Uterus (tissue), 4 donors: ENCODE measurements around the gene SYNE1. TPM values are rescaled to one million over a fixed set of nuclear protein-coding genes. Genes with fewer than 3 reads are reported as not detected.
"Not testable (repeated sequence)": the region's sequence is repeated elsewhere in the genome, so short reads cannot be mapped to it uniquely, and the experiment has no call there.

Experiments
- DNase-seq, 2 donors: peaks; one replicate each; pipeline ENCODE4 v3.0.0-alpha.2; 2019 to 2020
- H3K27ac ChIP-seq, 2 donors: fragments of 200-600 bp; sonication (generic); 1 replicate in 1 of 2; 2 replicates in 1 of 2; pipeline ENCODE4 v1.5.1; 2016 to 2018
- H3K27me3 ChIP-seq, 2 donors: fragments of 200-600 bp; sonication (generic); one replicate each; pipeline ENCODE4 v1.5.1; 2018 to 2019; ENCODE audit warnings: control low read depth in 1 of 2
- H3K36me3 ChIP-seq, 2 donors: fragments of 200-600 bp; sonication (generic); one replicate each; pipeline ENCODE4 v1.5.1; 2019; ENCODE audit warnings: control low read depth in 1 of 2
- H3K4me1 ChIP-seq, 2 donors: fragments of 200-600 bp; sonication (generic); one replicate each; pipeline ENCODE4 v1.5.1; 2018 to 2019; ENCODE audit warnings: control low read depth in 1 of 2
- H3K4me3 ChIP-seq, 2 donors: fragments of 200-600 bp; sonication (generic); 1 replicate in 1 of 2; 2 replicates in 1 of 2; pipeline ENCODE4 v1.5.1; 2018 to 2019; ENCODE audit warnings: mild to moderate bottlenecking in 1 of 2
- H3K9me3 ChIP-seq, 2 donors: fragments of 200-600 bp; sonication (generic); one replicate each; pipeline ENCODE4 v1.5.1; 2019; ENCODE audit warnings: control low read depth in 1 of 2
- POLR2A ChIP-seq, 2 donors: fragments of 450-650 bp; IDR thresholded peaks; one replicate each; pipeline ENCODE4 v1.6.1; 2016; ENCODE audit warnings: antibody characterized with exemption in 2 of 2, mild to moderate bottlenecking in 1 of 2, moderate library complexity in 1 of 2
- intact Hi-C: fragments of 100-400 bp; cut with DNase I; formaldehyde crosslinking; loops from one replicate; pipeline ENCODE4 v1.15.1; 2023; ENCODE audit warnings: low total_unique reads
- total RNA-seq, 4 donors: library from RNA; depleted of rRNA in 3 of 4; stranded (reverse); fragments of >200 nt in 3 of 4; gene quantifications; one replicate each; pipeline versions ENCODE4 v1.1.0 to v1.2.4, GENCODE V29; 2014 to 2023
- TF ChIP-seq, protein P1 (sequence below), 4 experiments: fragments of 200-600 bp in 2 of 4; fragments of 450-650 bp in 2 of 4; sonication (generic) in 2 of 4; IDR thresholded peaks; one replicate each; pipeline ENCODE4 v1.5.1; 2016 to 2019; ENCODE audit warnings: antibody characterized with exemption in 4 of 4, mild to moderate bottlenecking in 2 of 4, moderate library complexity in 1 of 4
- donor health status: DM: yes; HTN: yes; CAD: no.

Gene SYNE1, protein sequence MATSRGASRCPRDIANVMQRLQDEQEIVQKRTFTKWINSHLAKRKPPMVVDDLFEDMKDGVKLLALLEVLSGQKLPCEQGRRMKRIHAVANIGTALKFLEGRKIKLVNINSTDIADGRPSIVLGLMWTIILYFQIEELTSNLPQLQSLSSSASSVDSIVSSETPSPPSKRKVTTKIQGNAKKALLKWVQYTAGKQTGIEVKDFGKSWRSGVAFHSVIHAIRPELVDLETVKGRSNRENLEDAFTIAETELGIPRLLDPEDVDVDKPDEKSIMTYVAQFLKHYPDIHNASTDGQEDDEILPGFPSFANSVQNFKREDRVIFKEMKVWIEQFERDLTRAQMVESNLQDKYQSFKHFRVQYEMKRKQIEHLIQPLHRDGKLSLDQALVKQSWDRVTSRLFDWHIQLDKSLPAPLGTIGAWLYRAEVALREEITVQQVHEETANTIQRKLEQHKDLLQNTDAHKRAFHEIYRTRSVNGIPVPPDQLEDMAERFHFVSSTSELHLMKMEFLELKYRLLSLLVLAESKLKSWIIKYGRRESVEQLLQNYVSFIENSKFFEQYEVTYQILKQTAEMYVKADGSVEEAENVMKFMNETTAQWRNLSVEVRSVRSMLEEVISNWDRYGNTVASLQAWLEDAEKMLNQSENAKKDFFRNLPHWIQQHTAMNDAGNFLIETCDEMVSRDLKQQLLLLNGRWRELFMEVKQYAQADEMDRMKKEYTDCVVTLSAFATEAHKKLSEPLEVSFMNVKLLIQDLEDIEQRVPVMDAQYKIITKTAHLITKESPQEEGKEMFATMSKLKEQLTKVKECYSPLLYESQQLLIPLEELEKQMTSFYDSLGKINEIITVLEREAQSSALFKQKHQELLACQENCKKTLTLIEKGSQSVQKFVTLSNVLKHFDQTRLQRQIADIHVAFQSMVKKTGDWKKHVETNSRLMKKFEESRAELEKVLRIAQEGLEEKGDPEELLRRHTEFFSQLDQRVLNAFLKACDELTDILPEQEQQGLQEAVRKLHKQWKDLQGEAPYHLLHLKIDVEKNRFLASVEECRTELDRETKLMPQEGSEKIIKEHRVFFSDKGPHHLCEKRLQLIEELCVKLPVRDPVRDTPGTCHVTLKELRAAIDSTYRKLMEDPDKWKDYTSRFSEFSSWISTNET (N-terminal part only)
- total RNA-seq = 100 to 1,000 TPM; 134 to 339 (median 181) TPM

DNA sequence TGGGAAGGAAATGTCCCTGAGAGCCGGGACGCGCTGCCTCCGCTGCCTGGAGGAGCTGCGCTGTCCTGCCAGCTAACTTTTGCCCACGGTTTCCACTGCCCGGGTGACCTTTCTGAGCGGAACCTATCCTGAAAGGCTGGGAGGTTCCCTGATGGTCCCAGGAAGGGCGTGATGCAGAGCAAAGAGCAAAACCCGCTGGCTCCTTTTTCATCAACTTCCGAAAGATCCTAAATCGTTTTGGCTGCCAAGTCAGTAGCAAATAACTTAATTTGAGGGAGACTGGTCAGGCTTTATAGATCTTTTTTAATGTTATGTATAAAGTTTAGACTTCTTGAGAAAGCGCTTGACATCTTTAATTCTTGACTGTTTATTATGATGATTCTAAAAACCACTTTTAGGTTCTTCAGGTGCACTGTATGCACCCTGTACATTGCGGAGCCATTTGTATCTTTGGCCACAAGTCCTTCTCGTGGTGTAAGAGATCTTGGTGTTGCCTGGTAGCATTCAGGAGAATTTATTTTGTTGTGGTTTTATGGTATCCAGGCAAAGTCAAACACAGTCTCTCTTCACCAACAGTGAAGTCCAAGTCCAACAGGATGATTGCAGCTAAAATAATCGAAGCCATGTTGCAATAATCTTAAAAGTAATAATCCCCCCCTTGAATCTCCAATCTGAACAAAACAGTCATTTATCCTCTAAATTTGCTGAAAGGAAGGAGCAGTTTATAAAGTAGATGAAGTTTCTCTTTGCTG lies at the start of gene SYNE1:
Gene SYNE1 (minus strand): TSS at position 67 of the 752 bp plus-strand sequence. CDS start 9,031 bp downstream, outside the sequence.
- Histone ChIP-seq H3K27me3 (no peaks in the 10 kb centered on the region), H3K4me3 (peak within 1 kb of the TSS; percentile 34 to 68), H3K36me3 (no peaks in the 10 kb centered on the region), H3K27ac (peak within 1 kb of the TSS; percentile 61 to 76), H3K4me1 (no peaks in the 10 kb centered on the region), H3K9me3 (no peaks in the 10 kb centered on the region)
- TF ChIP-seq, protein P1, sequence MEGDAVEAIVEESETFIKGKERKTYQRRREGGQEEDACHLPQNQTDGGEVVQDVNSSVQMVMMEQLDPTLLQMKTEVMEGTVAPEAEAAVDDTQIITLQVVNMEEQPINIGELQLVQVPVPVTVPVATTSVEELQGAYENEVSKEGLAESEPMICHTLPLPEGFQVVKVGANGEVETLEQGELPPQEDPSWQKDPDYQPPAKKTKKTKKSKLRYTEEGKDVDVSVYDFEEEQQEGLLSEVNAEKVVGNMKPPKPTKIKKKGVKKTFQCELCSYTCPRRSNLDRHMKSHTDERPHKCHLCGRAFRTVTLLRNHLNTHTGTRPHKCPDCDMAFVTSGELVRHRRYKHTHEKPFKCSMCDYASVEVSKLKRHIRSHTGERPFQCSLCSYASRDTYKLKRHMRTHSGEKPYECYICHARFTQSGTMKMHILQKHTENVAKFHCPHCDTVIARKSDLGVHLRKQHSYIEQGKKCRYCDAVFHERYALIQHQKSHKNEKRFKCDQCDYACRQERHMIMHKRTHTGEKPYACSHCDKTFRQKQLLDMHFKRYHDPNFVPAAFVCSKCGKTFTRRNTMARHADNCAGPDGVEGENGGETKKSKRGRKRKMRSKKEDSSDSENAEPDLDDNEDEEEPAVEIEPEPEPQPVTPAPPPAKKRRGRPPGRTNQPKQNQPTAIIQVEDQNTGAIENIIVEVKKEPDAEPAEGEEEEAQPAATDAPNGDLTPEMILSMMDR (IDR thresholded peaks at IDR 0.05) = no peak
- no peak for TF ChIP-seq POLR2A (IDR thresholded peaks at IDR 0.05)
- intact Hi-C loops = loop anchor here (10.0 kb wide), 1 partner anchor 83 kb away; no protein-coding TSS in a partner anchor
- no peak for DNase-seq

DNA sequence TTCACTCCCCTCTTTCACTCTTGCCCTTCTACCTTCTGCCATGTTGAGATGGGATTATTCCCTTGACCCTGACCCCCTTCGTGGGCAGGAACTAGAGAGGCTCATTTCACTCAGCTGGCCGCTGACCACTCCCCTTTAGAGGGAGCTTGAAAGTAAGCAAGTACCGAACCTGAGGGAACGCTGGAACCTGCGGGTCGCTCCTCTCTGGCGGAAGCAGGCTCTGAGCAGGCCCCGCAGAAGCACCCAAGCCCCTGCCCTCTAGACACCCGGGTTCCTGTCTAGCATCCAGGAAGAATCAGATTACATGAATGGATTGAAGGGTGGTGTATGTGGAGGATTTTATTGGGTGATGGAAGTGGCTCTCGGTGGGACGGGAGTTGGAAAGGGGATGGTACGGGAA lies 48.7 kb upstream of the SYNE1 start:
- DNase-seq = no peak
- TF ChIP-seq, protein P1 (IDR thresholded peaks at IDR 0.05) = no peak
- TF ChIP-seq POLR2A (IDR thresholded peaks at IDR 0.05) = no peak
- no peak overlapping the region for H3K27ac ChIP-seq
- intact Hi-C loops = no loop called here
- no peaks in the 10 kb centered on the region for H3K9me3 ChIP-seq
- H3K27me3 ChIP-seq = no peaks in the 10 kb centered on the region
- no peak overlapping the region for H3K4me3 ChIP-seq
- H3K36me3 ChIP-seq = no peaks in the 10 kb centered on the region
- H3K4me1 ChIP-seq = no peaks in the 10 kb centered on the region

DNA sequence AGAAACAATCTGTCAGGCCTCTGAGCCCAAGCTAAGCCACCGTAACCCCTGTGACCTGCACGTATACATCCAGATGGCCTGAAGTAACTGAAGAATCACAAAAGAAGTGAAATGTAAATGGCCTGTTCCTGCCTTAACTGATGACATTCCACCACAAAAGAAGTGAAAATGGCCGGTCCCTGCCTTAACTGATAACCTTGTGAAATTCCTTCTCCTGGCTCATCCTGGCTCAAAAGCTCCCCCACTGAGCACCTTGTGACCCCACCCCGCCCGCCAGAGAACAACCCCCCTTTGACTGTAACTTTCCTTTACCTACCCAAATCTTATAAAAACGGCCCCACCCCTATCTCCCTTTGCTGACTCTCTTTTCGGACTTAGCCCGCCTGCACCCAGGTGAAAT lies 45.8 kb upstream of the SYNE1 start:
- H3K9me3 ChIP-seq, DNase-seq, H3K27me3 ChIP-seq, H3K4me1 ChIP-seq, H3K36me3 ChIP-seq, intact Hi-C loops, H3K4me3 ChIP-seq, H3K27ac ChIP-seq: not testable (repeated sequence)

DNA sequence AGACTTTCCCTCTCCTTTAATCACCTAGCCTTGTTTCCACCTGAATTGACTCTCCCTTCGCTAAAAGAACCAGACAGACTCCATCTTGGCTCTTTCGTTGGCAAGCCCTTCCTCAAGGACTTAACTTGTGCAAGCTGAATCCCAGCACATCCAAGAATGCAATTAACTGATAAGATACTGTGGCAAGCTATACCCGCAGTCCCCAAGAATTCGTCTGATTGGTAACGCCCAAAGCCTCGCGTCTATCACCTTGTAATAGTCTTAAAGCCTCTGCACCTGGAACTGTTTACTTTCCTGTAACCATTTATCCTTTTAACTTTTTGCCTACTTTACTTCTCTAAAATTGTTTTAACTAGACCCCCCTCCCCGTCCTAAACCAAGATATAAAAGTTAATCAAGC lies 45.0 kb upstream of the SYNE1 start:
- no peak for TF ChIP-seq POLR2A (IDR thresholded peaks at IDR 0.05)
- TF ChIP-seq, protein P1 (IDR thresholded peaks at IDR 0.05) = no peak
- DNase-seq = no peak
- intact Hi-C loops = no loop called here
- no peaks in the 10 kb centered on the region for H3K4me1 ChIP-seq
- no peak overlapping the region for H3K4me3 ChIP-seq
- H3K9me3 ChIP-seq = no peaks in the 10 kb centered on the region
- no peaks in the 10 kb centered on the region for H3K36me3 ChIP-seq
- no peaks in the 10 kb centered on the region for H3K27me3 ChIP-seq
- H3K27ac ChIP-seq = no peak overlapping the region
